ENCODE data around the gene ACOD1.
A peak's percentile ranks its signal among the peaks of the same experiment; 100 is the strongest.
"Not testable (repeated sequence)": the region's sequence is repeated elsewhere in the genome, so short reads cannot be mapped to it uniquely, and the experiment has no call there.

Gene ACOD1

DNA sequence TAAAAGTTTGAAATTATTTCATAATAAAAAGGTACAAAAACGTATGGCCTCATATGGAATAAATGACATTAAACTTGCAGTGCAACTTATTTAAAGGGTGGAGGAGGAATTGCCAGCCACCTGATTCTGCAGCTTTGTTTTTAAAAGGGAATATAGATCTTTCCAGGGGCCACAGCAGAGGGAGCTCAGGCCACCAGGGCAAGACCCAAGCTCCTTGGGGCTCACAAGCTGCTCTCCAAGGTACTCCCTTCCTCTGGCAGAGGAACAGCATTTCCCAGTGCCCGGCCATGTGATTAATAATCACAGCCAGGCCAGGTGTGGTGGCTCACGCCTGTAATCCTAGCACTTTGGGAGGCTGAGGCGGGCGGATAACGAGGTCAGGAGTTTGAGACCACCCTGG is 6.2 kb downstream of the ACOD1 start:
- DNase-seq (ENCODE audit: low spot score): no peak

- no peak for DNase-seq (ENCODE audit: low spot score)
Measured at GRCh38 chr13:76955193-76955592, 6.9 kb downstream of the ACOD1 start.

DNA sequence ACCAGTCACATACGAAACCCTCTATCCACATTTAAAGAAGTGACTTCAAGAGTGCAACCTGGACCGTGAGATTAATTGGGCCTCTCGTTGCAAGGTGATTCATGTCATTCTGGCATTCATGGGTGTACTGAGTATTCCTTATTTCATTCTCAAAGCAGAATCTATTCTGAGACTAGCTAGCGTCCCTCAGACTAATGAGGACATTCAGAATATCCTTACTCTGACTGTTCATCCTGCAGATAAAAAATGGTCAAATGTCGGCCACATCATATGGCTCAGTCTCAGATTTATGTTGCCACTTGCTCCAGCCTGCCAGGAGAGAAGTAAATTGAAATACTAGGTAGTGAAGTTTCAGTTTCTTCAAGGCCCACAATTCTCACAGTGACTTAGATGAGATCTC is 7.3 kb downstream of the ACOD1 start:
- DNase-seq (ENCODE audit: low spot score): no peak

DNA sequence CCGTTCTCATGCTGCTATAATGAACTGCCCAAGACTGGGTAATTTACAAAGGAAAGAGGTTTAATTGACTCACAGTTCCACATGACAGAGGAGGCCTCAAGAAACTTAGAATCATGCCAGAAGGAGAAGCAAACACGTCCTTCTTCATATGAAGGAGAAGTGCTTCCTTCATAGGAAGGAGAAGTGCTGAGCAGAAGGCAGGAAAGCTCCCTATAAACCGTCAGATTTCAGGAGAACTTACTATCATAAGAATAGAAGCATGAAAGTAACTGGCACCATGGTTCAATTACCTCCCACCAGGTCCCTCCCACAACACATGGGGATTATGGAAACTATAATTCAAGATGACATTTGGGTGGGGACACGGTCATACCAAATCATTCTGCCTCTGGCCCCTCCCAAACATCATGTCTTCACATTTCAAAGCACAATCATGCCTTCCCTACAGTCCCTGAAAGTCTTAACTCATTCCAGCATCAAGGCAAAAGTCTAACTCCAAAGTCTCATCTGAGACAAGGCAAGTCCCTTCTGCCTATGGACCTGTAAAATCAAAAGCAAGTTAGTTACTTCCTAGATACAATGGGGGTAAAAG is 10.6 kb downstream of the ACOD1 start:
- DNase-seq (ENCODE audit: low spot score): no peak

DNA sequence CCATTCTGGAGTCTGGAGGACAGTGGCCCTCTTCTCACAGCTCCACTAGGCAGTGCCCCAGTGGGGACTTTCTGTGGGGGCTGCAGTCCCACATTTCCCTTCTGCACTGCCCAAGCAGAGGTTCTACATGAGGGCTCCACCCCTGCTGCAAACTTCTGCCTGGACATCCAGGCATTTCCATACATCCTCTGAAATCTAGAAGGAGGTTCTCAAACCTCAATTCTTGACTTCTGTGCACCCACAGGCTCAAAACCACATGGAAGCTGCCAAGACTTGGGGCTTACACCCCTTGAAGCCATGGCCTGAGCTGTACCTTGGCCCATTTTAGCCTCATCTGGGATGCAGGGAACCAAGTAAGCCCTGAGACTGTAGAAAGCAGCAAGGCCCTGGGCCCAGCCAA is 11.4 kb downstream of the ACOD1 start:
- DNase-seq (ENCODE audit: low spot score): not testable (repeated sequence)

DNA sequence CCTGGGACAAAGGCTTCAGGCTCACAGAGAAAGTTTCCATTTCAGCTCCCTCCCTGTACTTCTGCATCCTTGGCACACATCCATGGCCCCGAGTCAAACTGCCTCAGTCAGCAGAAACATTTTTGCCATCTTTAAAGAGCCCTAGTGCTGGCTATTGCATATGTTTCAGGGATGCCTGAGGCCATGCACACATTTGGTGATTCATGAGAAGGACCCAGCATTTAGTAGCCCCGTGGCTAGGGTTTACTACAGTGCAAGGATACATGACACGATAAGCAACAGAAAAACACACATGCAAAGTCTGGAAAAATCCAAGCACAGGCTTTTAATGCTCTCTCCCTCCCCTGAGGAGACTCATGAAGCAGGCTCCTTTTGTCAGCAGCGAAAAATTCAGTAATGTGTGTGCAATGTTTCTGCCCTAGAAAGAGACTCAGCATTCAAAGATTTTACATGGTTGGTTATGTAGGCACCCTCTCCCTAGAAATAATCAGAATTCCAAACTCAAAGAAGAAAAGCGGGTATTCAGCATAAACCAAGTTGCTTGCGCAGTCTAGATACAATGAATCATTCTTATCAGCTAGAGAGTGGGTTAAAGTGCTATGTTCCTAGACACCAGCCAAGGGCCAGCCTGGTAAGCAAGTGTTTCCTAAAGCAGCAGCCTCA is 17.6 kb downstream of the ACOD1 start:
- no peak for DNase-seq (ENCODE audit: low spot score)

DNA sequence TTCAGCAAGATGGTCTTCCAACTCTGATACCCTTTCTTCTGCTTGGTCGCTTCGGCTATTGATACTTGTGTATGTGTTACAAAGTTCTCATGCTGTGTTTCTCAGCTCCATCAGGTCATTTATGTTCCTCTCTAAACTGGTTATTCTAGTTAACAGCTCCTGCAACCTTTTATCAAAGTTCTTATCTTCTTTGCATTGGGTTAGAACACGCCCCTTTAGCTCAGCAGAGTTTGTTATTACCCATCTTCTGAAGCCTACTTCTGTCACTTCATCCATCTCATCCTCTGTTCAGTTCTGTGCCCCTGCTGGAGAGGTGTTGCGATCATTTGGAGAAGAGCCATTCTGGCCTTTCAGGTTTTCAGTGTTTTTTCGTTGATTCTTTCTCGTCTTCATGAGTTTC is 18.7 kb downstream of the ACOD1 start:
- no peak for DNase-seq (ENCODE audit: low spot score)

- DNase-seq (ENCODE audit: low spot score): no peak
Measured at GRCh38 chr13:76968041-76968440, 19.7 kb downstream of the ACOD1 start.

DNA sequence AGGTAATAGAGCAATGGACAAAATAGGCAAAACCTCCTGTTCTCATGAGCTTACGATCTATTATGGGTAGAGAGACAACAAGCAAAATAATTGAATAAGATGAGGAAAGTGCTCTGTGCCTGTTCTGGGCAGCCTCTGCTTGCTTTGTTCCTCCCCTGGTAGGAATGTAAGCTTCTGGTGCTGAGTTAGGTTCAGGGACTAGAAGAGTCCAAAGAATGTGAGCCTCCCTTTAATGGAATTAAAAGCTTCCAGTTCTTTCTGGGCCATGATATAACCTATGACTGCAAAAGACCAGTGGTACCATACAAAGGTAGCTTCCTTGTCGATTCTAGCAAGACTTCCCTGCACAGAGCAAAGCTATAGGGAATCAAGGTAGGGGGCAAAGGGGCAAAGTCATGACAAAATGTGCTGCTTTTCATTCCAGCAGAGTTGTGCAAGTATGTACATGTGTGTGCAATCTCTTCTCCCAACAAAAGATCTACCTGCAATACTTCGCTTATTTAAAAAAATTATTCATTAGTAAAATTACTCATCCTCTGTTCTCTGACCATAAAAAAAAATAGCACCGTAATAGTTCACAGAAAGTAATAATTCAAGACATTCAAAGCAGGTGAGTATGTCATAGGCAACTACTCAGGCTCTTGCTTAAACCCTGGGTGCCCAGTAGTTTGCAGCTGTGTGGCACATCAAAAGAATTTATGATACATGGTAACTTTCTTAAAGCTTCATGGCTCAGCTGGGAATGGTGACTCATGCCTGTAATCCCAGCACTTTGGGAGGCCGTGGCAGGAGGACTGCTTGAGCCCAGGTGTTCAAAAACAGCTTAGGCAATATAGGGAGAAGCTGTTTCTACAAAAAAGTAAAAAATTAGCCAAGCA is 21.4 kb downstream of the ACOD1 start:
- no peak for DNase-seq (ENCODE audit: low spot score)

- DNase-seq (ENCODE audit: low spot score): no peak
Measured at GRCh38 chr13:76971215-76971614, 22.9 kb downstream of the ACOD1 start.

- no peak for DNase-seq (ENCODE audit: low spot score)
Measured at GRCh38 chr13:76971851-76972829, 23.8 kb downstream of the ACOD1 start.

GRCh38 chr13:76973920-76974617 is 25.8 kb downstream of the ACOD1 start:
- DNase-seq (ENCODE audit: low spot score): no peak

- DNase-seq (ENCODE audit: low spot score): no peak
Measured at GRCh38 chr13:76974618-76974975, 26.3 kb downstream of the ACOD1 start.

DNA sequence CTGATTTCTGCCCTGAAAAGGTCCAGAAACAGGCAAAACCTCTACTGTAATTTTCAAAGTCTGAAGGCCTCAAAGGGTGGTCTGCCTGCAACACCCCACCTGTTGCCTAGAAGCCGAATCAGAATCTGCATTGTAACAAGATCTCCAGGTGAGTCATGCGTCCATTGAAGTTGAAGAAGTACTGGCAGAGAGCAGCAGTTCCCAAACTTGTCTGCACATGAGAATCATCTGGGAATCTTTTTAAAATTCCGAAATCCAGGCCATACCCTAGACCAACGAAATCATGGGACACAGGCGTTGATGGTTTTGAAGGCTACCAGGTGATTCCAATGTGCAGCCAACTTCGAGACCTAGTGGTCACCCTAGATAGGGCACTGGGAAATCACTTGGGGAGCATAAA is 27.6 kb downstream of the ACOD1 start:
- no peak for DNase-seq (ENCODE audit: low spot score)

GRCh38 chr13:76976490-76976889 is 28.2 kb downstream of the ACOD1 start:
- no peak for DNase-seq (ENCODE audit: low spot score)

DNA sequence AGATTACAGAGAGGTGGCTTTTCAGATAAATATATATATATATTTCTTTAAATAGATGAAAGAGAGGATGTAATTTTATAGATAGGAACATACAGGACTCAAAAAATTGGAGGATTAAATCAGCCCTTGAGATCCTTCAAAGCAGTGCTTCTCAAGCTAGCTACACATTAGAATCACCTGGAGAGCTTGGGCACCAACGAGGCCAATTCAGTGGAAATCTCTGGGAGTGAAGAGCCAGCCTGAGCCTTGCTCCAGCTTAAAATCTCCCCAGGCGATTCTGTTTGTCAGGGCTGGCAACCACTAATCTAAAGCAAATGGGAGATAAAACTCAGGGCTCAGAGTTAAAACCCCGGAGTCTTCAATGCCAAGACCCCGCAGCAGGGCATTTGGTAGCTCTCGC is 28.6 kb downstream of the ACOD1 start:
- DNase-seq (ENCODE audit: low spot score): no peak

GRCh38 chr13:76980075-76980718 is 31.9 kb downstream of the ACOD1 start:
- peak; percentile 90 for DNase-seq (ENCODE audit: low spot score)

- no peak for DNase-seq (ENCODE audit: low spot score)
Measured at GRCh38 chr13:76982061-76982460, 33.8 kb downstream of the ACOD1 start.

- DNase-seq (ENCODE audit: low spot score): no peak
Measured at GRCh38 chr13:76983676-76984075, 35.4 kb downstream of the ACOD1 start.

DNA sequence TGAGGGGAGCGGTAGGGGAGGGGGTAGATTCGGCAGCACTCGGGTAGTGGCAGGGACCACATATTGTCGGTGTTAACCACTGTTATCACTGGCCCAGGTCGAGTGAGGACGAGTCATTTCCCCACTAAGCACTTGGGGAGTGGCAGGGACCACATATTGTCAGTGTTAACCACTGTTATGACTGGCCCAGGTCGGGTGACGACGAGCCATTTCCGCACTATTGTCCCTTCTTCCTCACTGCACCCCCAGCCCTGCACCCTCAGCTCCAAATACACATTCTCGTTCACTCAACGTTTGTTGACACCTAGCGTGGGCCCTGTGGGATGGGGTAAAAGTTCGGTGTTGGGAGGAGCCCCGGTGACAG is 43.1 kb downstream of the ACOD1 start:
- no peak for DNase-seq (ENCODE audit: low spot score)

All from HuH-7 (cell line).